ENCODE results near the gene KRT7.
"Not testable (repeated sequence)": the region's sequence is repeated elsewhere in the genome, so short reads cannot be mapped to it uniquely, and the experiment has no call there.

KRT7 gene

GRCh38 chr12:52249511-52250047, 16.5 kb downstream of the KRT7 start:
- Histone ChIP-seq H3K36me3 (ENCODE audit: low read depth) (peaks cover 33% of the 10 kb centered on the region), H3K4me1 (ENCODE audit: insufficient read depth, poor library complexity, severe bottlenecking) (peaks cover under 1% of the 10 kb centered on the region), H3K9me3 (ENCODE audit: severe bottlenecking) (no peaks in the 10 kb centered on the region), H3K4me3 (ENCODE audit: severe bottlenecking) (no peak overlapping the region), H3K27ac (ENCODE audit: poor library complexity, severe bottlenecking) (peak overlapping the region; percentile 99), H3K27me3 (ENCODE audit: insufficient read depth, poor library complexity, severe bottlenecking) (no peaks in the 10 kb centered on the region)
- TF ChIP-seq CTCF (IDR thresholded peaks at IDR 0.05; ENCODE audit: poor library complexity, severe bottlenecking) = no peak
- DNase-seq (ENCODE audit: low spot score) (no peak), ATAC-seq (ENCODE audit: low read depth) (peak; percentile 0)

GRCh38 chr12:52250048-52250990, 17.3 kb downstream of the KRT7 start:
- Histone ChIP-seq H3K4me3 (ENCODE audit: severe bottlenecking) (no peak overlapping the region), H3K9me3 (ENCODE audit: severe bottlenecking) (no peaks in the 10 kb centered on the region), H3K27me3 (ENCODE audit: insufficient read depth, poor library complexity, severe bottlenecking) (no peaks in the 10 kb centered on the region), H3K4me1 (ENCODE audit: insufficient read depth, poor library complexity, severe bottlenecking) (no peaks in the 10 kb centered on the region), H3K36me3 (ENCODE audit: low read depth) (peaks cover 27% of the 10 kb centered on the region), H3K27ac (ENCODE audit: poor library complexity, severe bottlenecking) (peak overlapping the region; percentile 99)
- peak; percentile 73 for DNase-seq (ENCODE audit: low spot score)
- peak; percentile 0 for ATAC-seq (ENCODE audit: low read depth)
- TF ChIP-seq CTCF (IDR thresholded peaks at IDR 0.05; ENCODE audit: poor library complexity, severe bottlenecking) = peak; percentile 18

GRCh38 chr12:52251367-52252051, 18.5 kb downstream of the KRT7 start:
- Histone ChIP-seq H3K4me1 (ENCODE audit: insufficient read depth, poor library complexity, severe bottlenecking) (no peaks in the 10 kb centered on the region), H3K27me3 (ENCODE audit: insufficient read depth, poor library complexity, severe bottlenecking) (no peaks in the 10 kb centered on the region), H3K4me3 (ENCODE audit: severe bottlenecking) (no peak overlapping the region), H3K36me3 (ENCODE audit: low read depth) (peaks cover 15% of the 10 kb centered on the region), H3K9me3 (ENCODE audit: severe bottlenecking) (no peaks in the 10 kb centered on the region), H3K27ac (ENCODE audit: poor library complexity, severe bottlenecking) (peak overlapping the region; percentile 99)
- DNase-seq (ENCODE audit: low spot score) (no peak), ATAC-seq (ENCODE audit: low read depth) (no peak)
- TF ChIP-seq CTCF (IDR thresholded peaks at IDR 0.05; ENCODE audit: poor library complexity, severe bottlenecking) = no peak

GRCh38 chr12:52252175-52252615, 19.2 kb downstream of the KRT7 start:
- ATAC-seq (ENCODE audit: low read depth) = not testable (repeated sequence)
- peak overlapping the region; percentile 99 for H3K27ac ChIP-seq (ENCODE audit: poor library complexity, severe bottlenecking)

More at GRCh38 chr12:52252175-52252615, 19.2 kb downstream of the KRT7 start:
- not testable (repeated sequence) for DNase-seq (ENCODE audit: low spot score); H3K27me3 ChIP-seq (ENCODE audit: insufficient read depth, poor library complexity, severe bottlenecking); H3K4me1 ChIP-seq (ENCODE audit: insufficient read depth, poor library complexity, severe bottlenecking); H3K4me3 ChIP-seq (ENCODE audit: severe bottlenecking); H3K9me3 ChIP-seq (ENCODE audit: severe bottlenecking); H3K36me3 ChIP-seq (ENCODE audit: low read depth)
- peak; percentile 57 for TF ChIP-seq CTCF (IDR thresholded peaks at IDR 0.05; ENCODE audit: poor library complexity, severe bottlenecking)
